Inferior parietal cortex (tissue), 1 donor: Measurements from ENCODE around the gene PET100.

ENCODE experiments used
- DNase-seq: peaks from one replicate; pipeline ENCODE4 v3.0.0-alpha.2; 2016; ENCODE audit errors: extremely low spot score

The PET100 gene

DNA sequence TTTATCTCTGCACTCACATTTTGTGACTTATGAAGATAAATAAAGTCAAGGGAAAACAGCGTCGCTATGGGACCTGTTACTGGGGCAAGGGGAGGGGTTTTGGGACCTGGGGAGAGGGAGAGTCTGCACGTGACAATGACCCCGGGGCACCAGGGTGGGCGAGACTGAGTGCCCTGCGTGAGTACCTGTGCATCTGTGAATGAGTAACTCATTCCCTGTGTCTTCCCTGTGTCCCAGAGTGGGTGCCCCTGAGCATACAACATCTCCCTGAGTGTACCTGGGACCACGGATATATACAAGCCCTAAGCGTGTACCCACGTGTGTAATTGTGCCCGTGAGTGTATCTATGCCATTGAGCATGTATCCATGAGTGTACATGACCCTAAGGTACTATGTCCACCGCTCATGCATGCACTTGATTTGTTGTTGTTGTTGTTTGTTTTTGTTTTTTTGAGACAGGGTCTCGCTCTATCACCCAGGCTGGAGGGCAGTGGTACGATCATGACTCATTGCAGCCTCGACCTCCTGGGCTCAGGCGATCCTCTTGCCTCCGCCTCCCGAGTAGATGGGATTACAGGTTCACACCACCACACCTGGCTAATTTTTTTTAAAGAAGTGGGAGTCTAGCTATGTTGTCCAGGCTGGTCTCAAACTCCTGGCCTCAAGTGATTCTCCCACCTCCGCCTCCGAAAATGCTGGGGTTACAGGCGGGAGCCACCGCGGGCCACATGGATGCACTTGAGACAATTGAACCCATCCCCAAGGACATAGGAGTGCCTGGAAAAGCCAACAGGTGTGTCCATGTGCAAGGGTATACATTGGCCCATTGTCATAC, 50.4 kb downstream of the PET100 start:
- DNase-seq, result no peak

DNA sequence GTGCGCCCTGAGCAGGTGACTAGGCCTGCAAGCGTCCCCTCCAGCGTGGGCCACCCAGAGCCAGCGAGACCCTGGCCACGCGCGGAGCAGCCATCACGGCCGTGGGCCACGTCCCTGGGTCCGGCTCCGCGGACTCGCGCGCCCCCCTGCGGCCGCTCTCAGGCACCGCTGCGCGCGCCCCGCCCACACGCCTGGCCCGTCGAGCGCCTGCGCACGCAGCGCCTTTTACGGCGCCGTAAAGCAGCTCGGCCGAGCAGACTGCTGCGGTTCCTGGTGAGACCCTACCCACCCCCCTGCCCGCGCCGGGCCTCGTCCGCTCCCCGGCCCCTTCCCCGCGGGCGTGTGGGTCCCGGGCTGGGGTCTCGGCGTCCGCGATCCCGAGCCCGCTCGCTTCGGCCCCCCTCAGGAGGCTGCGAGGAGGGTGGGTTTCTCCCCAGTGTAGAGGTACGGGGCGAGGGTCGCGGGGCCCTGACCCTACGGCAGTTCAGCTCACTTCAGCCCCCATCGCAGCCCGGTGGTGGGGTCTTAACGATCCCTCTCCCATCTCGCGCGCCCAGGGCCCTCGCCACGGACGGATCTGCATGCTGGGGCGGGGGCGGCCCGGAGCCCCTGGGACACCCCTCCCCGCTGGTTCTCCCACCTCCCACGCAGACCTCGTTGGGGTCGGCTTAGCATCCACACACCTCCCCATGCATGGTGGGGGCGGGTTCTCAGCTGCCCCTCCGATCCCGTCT, 51.2 kb downstream of the PET100 start, which contains the start of gene TRAPPC5:
Gene TRAPPC5 (plus strand): TSS at position 228 of the 734 bp plus-strand sequence. CDS start 1,421 bp downstream, outside the sequence.
- DNase-seq, result peak; percentile 81
